Myocyte (in vitro differentiated cells): ENCODE measurements around the gene NAA38. TPM values are rescaled to one million over a fixed set of nuclear protein-coding genes. Genes with fewer than 3 reads are reported as not detected.

Source experiments
- DNase-seq: peaks from one replicate; pipeline ENCODE4 v3.0.0-alpha.2; 2012; ENCODE audit warnings: low read depth
- total RNA-seq: library from RNA; depleted of rRNA; stranded (reverse); fragments of >200 nt; gene quantifications from 2 replicates; pipeline ENCODE4 v1.2.3, GENCODE V29; 2014

Gene NAA38
- total RNA-seq, 1 donor from 2014 or later, result 37.7 TPM

DNA sequence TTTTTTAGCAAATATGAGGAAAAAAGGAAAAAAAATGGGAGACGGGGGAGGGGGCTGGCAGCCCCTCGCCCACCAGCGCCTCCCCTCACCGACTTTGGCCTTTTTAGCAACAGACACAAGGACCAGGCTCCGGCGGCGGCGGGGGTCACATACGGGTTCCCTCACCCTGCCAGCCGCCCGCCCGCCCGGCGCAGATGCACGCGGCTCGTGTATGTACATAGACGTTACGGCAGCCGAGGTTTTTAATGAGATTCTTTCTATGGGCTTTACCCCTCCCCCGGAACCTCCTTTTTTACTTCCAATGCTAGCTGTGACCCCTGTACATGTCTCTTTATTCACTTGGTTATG, 3.7 kb downstream of the NAA38 start:
- DNase-seq, result no peak

DNA sequence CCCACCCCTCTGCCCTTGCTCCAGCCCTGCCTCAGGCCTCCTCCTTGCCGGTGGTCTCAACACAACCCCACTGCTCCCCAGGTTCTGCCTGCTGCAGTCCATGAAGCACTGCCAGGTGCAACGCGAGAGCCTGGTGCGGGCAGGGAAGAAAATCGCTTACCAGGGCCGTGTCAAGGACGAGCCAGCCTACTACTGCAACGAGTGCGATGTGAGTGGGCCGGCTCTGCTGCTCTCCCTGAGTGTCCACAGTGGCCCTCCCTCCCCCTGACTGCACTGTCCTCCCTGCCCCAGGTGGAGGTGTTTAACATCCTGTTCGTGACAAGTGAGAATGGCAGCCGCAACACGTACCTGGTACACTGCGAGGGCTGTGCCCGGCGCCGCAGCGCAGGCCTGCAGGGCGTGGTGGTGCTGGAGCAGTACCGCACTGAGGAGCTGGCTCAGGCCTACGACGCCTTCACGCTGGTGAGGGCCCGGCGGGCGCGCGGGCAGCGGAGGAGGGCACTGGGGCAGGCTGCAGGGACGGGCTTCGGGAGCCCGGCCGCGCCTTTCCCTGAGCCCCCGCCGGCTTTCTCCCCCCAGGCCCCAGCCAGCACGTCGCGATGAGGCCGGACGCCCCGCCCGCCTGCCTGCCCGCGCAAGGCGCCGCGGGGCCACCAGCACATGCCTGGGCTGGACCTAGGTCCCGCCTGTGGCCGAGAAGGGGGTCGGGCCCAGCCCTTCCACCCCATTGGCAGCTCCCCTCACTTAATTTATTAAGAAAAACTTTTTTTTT, 4.3 kb downstream of the NAA38 start:
- DNase-seq, result no peak

DNA sequence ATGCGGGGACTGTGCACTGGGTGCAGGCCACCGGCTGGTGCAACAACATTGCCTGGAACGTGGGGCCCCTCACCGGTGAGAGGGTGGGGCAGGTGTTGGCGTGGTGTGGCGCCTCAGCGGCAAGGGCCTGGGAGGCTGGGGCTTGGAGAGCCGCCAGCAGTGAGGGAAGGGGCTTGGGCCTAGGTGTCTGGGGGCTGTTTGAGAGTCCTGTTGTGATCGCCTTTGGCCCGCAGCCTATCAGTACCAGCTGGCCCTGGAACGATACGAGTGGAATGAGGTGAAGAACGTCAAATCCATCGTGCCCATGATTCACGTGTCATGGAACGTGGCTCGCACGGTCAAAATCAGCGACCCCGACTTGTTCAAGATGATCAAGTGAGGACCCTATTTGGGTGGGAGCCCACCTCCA, 5.1 kb downstream of the NAA38 start:
- DNase-seq, result no peak

- peak; percentile 74 for DNase-seq
These were observed 5.7 kb downstream of the NAA38 start for GRCh38 chr17:7851438-7852261.

- DNase-seq, result no peak
These were observed 6.5 kb downstream of the NAA38 start for GRCh38 chr17:7850701-7851437.

- DNase-seq, result no peak
These were observed 7.4 kb downstream of the NAA38 start for GRCh38 chr17:7849751-7850504.

DNA sequence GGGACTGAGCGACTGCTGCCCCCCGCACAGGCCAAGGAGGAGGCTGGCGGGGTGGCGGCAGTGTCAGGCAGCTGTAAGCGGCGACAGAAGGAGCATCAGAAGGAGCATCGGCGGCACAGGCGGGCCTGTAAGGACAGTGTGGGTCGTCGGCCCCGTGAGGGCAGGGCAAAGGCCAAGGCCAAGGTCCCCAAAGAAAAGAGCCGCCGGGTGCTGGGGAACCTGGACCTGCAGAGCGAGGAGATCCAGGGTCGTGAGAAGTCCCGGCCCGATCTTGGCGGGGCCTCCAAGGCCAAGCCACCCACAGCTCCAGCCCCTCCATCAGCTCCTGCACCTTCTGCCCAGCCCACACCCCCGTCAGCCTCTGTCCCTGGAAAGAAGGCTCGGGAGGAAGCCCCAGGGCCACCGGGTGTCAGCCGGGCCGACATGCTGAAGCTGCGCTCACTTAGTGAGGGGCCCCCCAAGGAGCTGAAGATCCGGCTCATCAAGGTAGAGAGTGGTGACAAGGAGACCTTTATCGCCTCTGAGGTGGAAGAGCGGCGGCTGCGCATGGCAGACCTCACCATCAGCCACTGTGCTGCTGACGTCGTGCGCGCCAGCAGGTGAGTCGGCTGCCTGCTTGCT, 8.1 kb downstream of the NAA38 start:
- no peak for DNase-seq

DNA sequence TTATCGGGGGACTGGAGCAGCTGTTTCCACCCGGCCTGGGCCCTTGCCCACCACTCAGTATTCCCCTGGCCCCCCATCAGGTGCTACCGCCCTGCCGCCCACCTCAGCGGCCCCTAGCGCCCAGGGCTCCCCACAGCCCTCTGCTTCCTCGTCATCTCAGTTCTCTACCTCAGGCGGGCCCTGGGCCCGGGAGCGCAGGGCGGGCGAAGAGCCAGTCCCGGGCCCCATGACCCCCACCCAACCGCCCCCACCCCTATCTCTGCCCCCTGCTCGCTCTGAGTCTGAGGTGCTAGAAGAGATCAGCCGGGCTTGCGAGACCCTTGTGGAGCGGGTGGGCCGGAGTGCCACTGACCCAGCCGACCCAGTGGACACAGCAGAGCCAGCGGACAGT, 8.6 kb downstream of the NAA38 start:
- DNase-seq, result no peak

- DNase-seq, result no peak
These were observed 9.2 kb downstream of the NAA38 start for GRCh38 chr17:7848131-7848579.

DNA sequence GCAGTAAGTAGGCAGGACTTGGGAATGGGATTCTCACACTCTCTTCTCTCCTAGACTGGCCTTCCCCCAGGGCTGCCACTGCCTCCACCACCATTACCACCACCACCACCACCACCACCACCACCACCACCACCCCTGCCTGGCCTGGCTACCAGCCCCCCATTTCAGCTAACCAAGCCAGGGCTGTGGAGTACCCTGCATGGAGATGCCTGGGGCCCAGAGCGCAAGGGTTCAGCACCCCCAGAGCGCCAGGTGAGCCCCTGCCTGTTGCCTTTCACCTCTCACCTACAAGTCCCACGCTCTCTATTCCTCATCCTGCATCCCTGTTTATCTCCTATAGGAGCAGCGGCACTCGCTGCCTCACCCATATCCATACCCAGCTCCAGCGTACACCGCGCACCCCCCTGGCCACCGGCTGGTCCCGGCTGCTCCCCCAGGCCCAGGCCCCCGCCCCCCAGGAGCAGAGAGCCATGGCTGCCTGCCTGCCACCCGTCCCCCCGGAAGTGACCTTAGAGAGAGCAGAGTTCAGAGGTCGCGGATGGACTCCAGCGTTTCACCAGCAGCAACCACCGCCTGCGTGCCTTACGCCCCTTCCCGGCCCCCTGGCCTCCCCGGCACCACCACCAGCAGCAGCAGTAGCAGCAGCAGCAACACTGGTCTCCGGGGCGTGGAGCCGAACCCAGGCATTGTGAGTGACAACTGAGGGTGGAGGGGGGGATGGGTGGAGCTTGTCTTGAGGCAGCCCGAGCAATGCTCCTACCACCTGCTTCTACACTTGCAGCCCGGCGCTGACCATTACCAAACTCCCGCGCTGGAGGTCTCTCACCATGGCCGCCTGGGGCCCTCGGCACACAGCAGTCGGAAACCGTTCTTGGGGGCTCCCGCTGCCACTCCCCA, 10.3 kb downstream of the NAA38 start:
- no peak for DNase-seq

DNA sequence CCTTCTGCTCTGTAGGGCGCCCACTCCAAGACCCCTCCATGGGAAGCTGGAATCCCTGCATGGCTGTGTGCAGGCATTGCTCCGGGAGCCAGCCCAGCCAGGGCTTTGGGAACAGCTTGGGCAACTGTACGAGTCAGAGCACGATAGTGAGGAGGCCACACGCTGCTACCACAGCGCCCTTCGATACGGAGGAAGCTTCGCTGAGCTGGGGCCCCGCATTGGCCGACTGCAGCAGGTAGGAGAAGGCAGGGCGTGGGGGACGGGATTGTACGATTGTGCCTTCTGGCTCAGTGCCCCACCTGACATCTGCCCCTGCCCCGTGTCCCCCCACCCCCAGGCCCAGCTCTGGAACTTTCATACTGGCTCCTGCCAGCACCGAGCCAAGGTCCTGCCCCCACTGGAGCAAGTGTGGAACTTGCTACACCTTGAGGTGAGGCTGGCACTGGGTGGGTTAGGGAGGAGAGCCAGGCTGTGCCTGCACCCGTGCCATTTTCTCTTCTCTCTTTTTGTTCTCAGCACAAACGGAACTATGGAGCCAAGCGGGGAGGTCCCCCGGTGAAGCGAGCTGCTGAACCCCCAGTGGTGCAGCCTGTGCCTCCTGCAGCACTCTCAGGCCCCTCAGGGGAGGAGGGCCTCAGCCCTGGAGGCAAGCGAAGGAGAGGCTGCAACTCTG, 11.2 kb downstream of the NAA38 start:
- no peak for DNase-seq

GRCh38 chr17:7845359-7846062, 11.8 kb downstream of the NAA38 start:
- DNase-seq, result no peak

DNA sequence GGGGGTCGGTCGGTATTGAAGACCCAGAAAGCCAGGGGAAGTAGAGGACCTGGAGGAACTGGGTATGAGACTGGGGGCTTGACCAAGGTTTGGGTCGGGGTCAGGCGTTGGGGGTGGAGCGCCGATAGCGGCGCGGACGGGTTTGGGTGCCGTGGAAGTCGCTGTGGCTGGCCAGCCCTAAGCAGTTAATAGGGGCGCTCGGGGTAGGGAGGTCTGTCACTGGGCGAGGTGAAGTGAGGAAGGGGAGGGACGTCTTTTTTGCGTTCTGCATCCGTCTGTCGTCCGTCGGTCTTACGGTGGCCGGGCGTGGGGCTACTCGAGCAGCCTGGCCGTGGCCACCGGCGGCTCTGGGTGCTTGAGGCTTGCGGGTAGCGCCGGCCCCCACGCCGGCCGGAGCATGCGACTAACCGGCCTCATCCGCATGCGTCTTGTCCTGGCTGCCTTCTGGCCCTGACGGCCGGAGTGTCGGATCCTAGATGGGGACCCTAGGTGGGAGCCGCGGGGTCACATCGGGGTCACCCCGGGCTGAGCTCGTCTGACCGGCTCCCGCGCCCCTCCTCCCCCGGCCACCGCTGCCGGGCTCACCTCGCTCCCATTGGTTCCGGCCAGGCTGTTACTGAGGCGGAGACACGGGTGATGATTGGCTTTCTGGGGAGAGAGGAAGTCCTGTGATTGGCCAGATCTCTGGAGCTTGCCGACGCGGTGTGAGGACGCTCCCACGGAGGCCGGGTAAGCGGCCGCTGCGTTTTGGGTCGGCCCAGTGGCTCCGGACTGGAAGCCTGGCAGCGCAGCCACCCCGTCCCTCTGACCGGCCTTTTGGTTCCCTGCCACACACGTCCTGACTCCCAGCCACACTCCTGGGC, 12.8 kb downstream of the NAA38 start:
- DNase-seq, result peak; percentile 97

- peak; percentile 79 for DNase-seq
These were observed 13.6 kb downstream of the NAA38 start for GRCh38 chr17:7843536-7844291.

DNA sequence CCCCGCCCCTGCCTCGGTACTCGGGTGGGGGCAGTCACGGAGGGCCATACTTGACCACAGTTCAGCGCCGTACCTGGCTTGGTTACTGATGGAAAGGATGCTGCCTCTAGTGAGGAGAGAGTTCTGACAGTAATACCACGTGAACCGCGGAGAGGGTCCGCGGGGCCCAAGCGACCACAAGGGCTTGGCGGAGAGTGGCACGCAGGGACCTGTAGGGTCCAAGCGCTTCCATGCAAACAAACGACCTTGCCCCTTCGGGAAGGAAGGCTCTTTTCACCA, 14.2 kb downstream of the NAA38 start:
- peak; percentile 54 for DNase-seq

DNA sequence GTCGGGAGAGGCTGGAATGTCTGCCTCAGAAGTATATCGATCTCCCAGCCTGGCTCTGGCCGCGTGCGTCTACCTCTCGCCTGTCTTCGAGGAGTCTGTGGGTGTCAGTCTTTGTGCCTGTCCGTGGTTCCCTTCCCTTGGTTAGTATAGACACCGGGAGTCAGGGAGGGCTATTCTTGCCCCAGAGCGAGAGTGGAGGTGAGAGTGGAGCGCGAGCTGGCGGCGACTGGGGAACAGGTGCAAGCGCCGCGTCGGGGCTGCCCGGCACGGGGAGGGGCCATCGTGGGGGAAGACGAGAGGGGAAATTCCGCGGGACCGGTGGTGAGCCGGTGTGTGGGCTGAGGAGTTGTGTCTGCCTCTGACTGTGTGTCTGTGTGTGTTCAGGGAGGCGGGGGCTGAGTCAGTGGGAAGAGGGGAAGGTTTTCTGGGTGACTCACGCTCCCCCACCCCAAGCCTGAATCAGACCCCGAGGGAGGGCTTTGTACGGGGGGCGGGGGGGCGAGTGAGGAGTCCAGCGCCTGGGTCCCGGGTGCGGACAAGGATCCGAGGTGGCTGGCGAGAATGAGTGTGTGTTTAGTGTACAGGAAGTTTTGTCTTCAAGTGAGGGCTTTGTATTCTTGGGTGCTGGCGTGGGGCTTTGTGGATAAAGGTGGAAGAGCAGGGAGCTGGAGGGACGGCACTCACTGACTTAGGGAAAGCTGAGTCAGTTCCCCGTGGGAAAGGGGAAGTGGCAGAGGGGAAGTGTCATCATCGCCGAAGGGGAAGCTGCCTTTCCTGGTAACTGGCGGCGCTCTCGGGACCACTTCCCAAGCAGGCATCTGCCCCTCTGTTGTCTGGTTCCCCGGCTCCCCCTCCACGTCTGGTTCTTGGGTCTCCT, 14.7 kb downstream of the NAA38 start:
- DNase-seq, result peak; percentile 92
